Esophagus squamous epithelium (tissue), 5 donors: ENCODE data around the gene ADGRF3. TPM values are rescaled to one million over a fixed set of nuclear protein-coding genes. Genes with fewer than 3 reads are reported as not detected.
"Not testable (repeated sequence)": the region's sequence is repeated elsewhere in the genome, so short reads cannot be mapped to it uniquely, and the experiment has no call there.

ENCODE experiments used
- DNase-seq: peaks from one replicate; lab custom pipeline; 2025; lab: John Stamatoyannopoulos, UW
- H3K27ac ChIP-seq, 4 donors: fragments of 200-600 bp; sonication (generic); one replicate each; pipeline ENCODE4 v1.5.1; 2016 to 2019; ENCODE audit warnings: mild to moderate bottlenecking in 1 of 4
- H3K27me3 ChIP-seq, 4 donors: fragments of 200-600 bp; sonication (generic); 1 replicate in 3 of 4; 2 replicates in 1 of 4; pipeline versions ENCODE4 v1.5.1 to v1.6.0; 2017 to 2021; ENCODE audit warnings: antibody characterized with exemption in 1 of 4
- H3K36me3 ChIP-seq, 3 donors: fragments of 200-600 bp; sonication (generic); one replicate each; pipeline ENCODE4 v1.5.1; 2016 to 2019
- H3K4me1 ChIP-seq, 3 donors: fragments of 200-600 bp; sonication (generic); one replicate each; pipeline ENCODE4 v1.5.1; 2017 to 2019
- H3K4me3 ChIP-seq, 4 donors: fragments of 200-600 bp; sonication (generic); 1 replicate in 3 of 4; 2 replicates in 1 of 4; pipeline ENCODE4 v1.5.1; 2016 to 2019; ENCODE audit warnings: mild to moderate bottlenecking in 2 of 4, moderate library complexity in 1 of 4
- H3K9me3 ChIP-seq, 3 donors: fragments of 200-600 bp; sonication (generic); one replicate each; pipeline ENCODE4 v1.5.1; 2016 to 2019
- POLR2A ChIP-seq, 4 donors: fragments of 450-650 bp; IDR thresholded peaks; one replicate each; pipeline ENCODE4 v1.6.1; 2017; ENCODE audit warnings: antibody characterized with exemption in 4 of 4, mild to moderate bottlenecking in 4 of 4, moderate library complexity in 3 of 4
- WGBS, 2 donors: methylation state at CpG; one replicate each; pipeline ENCODE4 v1.1.5; 2018; 5-methylcytosine and 5-hydroxymethylcytosine counted together
- intact Hi-C: fragments of 100-400 bp; cut with DNase I; formaldehyde crosslinking; loops from one replicate; pipeline ENCODE4 v1.15.0; 2022
- total RNA-seq, 4 donors: library from RNA; depleted of rRNA; stranded (reverse); fragments of >200 nt; gene quantifications; one replicate each; pipeline ENCODE4 v1.1.0, GENCODE V29; 2016
- TF ChIP-seq, protein P1 (sequence below), 6 experiments: fragments of 450-650 bp in 4 of 6; fragments of 200-600 bp in 2 of 6; sonication (generic) in 2 of 6; IDR thresholded peaks; one replicate each; pipeline ENCODE4 v1.5.1; 2016 to 2019; ENCODE audit warnings: antibody characterized with exemption in 6 of 6, mild to moderate bottlenecking in 4 of 6, moderate library complexity in 4 of 6
- donor health status: DM: yes; HTN: yes; CAD: no.

ADGRF3 gene
- total RNA-seq, 4 donors from 2014 or later, result 0.41 TPM; not detected in 3

- no peak overlapping the region for H3K4me3 ChIP-seq
- no peak for TF ChIP-seq POLR2A (IDR thresholded peaks at IDR 0.05)
- TF ChIP-seq, protein P1, sequence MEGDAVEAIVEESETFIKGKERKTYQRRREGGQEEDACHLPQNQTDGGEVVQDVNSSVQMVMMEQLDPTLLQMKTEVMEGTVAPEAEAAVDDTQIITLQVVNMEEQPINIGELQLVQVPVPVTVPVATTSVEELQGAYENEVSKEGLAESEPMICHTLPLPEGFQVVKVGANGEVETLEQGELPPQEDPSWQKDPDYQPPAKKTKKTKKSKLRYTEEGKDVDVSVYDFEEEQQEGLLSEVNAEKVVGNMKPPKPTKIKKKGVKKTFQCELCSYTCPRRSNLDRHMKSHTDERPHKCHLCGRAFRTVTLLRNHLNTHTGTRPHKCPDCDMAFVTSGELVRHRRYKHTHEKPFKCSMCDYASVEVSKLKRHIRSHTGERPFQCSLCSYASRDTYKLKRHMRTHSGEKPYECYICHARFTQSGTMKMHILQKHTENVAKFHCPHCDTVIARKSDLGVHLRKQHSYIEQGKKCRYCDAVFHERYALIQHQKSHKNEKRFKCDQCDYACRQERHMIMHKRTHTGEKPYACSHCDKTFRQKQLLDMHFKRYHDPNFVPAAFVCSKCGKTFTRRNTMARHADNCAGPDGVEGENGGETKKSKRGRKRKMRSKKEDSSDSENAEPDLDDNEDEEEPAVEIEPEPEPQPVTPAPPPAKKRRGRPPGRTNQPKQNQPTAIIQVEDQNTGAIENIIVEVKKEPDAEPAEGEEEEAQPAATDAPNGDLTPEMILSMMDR (IDR thresholded peaks at IDR 0.05), result no peak
- intact Hi-C loops, result no loop called here
- no peak for DNase-seq
- peaks cover 0 to 81% (median 0%) of the 10 kb centered on the region in 3 donors for H3K36me3 ChIP-seq
- no peaks in the 10 kb centered on the region for H3K9me3 ChIP-seq
- no peak overlapping the region for H3K27ac ChIP-seq
- H3K4me1 ChIP-seq, result no peaks in the 10 kb centered on the region
- H3K27me3 ChIP-seq, result no peaks in the 10 kb centered on the region
These were observed 38.0 kb upstream of the ADGRF3 start for GRCh38 chr2:26384597-26384996.

DNA sequence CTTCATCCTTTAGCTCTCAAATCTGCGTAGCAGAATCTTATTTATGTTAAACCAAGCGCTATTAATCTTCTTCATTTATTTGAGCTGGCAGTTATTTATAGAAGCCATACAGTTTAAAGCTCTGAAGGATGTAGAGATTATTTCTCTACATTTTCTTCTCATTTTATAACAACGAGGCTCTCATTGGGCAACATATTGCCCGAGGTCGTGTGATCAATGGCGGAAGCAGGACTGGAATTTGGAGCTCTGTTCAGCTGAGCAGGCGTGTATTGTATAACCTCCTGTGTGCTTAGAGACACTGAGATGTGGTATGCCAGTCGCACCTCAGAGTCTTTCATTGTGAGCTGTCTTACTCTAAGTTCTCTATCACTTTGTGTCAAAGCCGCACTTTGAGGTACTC is 37.6 kb upstream of the ADGRF3 start:
- Histone ChIP-seq H3K4me3 (no peak overlapping the region), H3K9me3 (no peaks in the 10 kb centered on the region), H3K27me3 (no peaks in the 10 kb centered on the region), H3K36me3 (peaks cover 0 to 79% (median 0%) of the 10 kb centered on the region in 3 donors), H3K4me1 (no peaks in the 10 kb centered on the region), H3K27ac (no peak overlapping the region)
- intact Hi-C loops, result no loop called here
- WGBS, 2 donors, result 65 to 74% methylated on average over 9 of the region's 9 CpGs
- no peak for TF ChIP-seq POLR2A (IDR thresholded peaks at IDR 0.05)
- TF ChIP-seq, protein P1 (IDR thresholded peaks at IDR 0.05), result no peak
- DNase-seq, result no peak

GRCh38 chr2:26382564-26382963 is 36.0 kb upstream of the ADGRF3 start:
- Histone ChIP-seq H3K4me3 (no peak overlapping the region), H3K27me3 (no peaks in the 10 kb centered on the region), H3K9me3 (no peaks in the 10 kb centered on the region), H3K27ac (no peak overlapping the region), H3K36me3 (peaks cover 0 to 79% (median 0%) of the 10 kb centered on the region in 3 donors), H3K4me1 (no peaks in the 10 kb centered on the region)
- no peak for DNase-seq
- TF ChIP-seq, protein P1 (IDR thresholded peaks at IDR 0.05), result no peak
- no peak for TF ChIP-seq POLR2A (IDR thresholded peaks at IDR 0.05)
- intact Hi-C loops, result no loop called here
- 94 to 95% methylated on average over 3 of the region's 3 CpGs for WGBS, 2 donors

DNA sequence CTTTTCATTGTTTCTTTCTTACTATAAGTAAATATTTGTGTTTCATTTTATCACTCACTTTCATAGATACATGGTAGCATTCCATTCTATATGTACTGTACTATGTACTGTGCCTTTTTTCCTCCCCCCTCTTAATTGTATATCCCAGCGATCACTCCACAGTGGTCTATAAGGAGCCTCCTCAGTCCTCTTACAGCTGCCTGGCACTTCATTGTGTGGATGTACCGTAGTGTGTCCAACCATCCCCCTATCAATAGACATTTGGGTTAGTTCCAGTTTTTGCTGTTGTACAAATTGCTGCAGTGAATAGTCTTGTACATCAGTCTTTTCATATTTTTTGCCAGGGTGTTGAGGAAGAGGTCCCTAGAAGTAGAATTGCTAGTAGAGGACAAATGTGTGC is 33.7 kb upstream of the ADGRF3 start:
- H3K4me1 ChIP-seq, result no peaks in the 10 kb centered on the region
- DNase-seq, result no peak
- intact Hi-C loops, result no loop called here
- H3K27me3 ChIP-seq, result no peaks in the 10 kb centered on the region
- TF ChIP-seq, protein P1 (IDR thresholded peaks at IDR 0.05), result no peak
- TF ChIP-seq POLR2A (IDR thresholded peaks at IDR 0.05), result no peak
- peaks cover 0 to 79% (median 0%) of the 10 kb centered on the region in 3 donors for H3K36me3 ChIP-seq
- no peak overlapping the region for H3K27ac ChIP-seq
- no peaks in the 10 kb centered on the region for H3K9me3 ChIP-seq
- H3K4me3 ChIP-seq, result no peak overlapping the region
- 88 to 94% methylated on average over 2 of the region's 2 CpGs for WGBS, 2 donors

DNA sequence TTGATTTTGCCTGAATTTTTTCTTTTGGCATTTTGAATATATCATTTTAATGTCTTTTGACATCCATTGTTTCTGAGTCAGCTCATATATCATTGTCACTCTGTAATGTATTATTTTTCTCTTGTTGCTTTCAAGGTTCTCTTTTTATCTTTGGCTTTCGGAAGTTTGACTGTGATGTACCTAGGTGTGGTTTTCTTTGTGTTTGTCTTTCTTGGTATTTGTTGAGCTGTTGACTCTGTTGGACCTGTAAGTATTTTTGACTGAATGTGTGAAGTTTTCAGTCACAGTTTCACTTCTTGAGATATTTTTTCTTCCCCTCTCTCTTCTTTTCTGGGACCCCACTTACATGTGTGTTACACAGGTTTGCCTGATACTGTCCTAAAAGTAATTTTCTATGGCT is 30.2 kb upstream of the ADGRF3 start:
- no peak for TF ChIP-seq POLR2A (IDR thresholded peaks at IDR 0.05)
- TF ChIP-seq, protein P1 (IDR thresholded peaks at IDR 0.05), result no peak
- H3K27me3 ChIP-seq, result no peaks in the 10 kb centered on the region
- H3K36me3 ChIP-seq, result peaks cover 5 to 93% (median 11%) of the 10 kb centered on the region in 3 donors
- no peaks in the 10 kb centered on the region for H3K9me3 ChIP-seq
- H3K27ac ChIP-seq, result no peak overlapping the region
- DNase-seq, result no peak
- no peaks in the 10 kb centered on the region for H3K4me1 ChIP-seq
- H3K4me3 ChIP-seq, result no peak overlapping the region
- intact Hi-C loops, result no loop called here
- 77 to 94% methylated on average over 1 of the region's 1 CpG for WGBS, 2 donors

DNA sequence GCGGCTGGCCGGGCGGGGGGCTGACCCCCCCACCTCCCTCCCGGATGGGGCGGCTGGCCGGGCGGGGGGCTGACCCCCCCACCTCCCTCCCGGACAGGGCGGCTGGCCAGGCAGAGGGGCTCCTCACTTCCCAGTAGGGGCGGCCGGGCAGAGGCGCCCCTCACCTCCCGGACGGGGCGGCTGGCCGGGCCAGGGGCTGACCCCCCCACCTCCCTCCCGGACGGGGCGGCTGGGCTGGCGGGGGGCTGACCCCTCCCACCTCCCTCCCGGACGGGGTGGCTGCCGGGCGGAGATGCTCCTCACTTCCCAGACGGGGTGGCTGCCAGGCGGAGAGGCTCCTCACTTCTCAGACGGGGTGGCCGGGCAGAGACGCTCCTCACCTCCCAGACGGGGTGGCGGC is 24.3 kb upstream of the ADGRF3 start:
- DNase-seq, H3K9me3 ChIP-seq, H3K4me3 ChIP-seq, H3K27ac ChIP-seq, H3K4me1 ChIP-seq, H3K27me3 ChIP-seq, intact Hi-C loops: not testable (repeated sequence)
- WGBS, 2 donors, result no CpG with 5 or more reads among the region's 31 CpGs
- H3K36me3 ChIP-seq, result peaks cover 5 to 76% (median 11%) of the 10 kb centered on the region in 3 donors

DNA sequence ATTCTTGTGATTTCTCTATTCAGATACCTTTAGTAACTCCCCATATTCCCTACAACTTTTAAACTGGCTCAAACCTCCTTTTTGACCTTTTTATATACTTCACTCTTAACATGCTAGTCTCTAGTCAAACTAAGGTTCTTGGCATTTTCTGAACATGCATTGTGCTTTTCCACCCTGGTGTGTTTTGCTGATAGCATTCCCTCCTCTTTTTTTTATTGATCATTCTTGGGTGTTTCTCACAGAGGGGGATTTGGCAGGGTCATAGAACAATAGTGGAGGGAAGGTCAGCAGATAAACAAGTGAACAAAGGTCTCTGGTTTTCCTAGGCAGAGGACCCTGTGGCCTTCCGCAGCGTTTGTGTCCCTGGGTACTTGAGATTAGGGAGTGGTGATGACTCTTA is 23.1 kb upstream of the ADGRF3 start:
- H3K27ac ChIP-seq, H3K27me3 ChIP-seq, DNase-seq, intact Hi-C loops, H3K4me3 ChIP-seq, H3K9me3 ChIP-seq, H3K4me1 ChIP-seq: not testable (repeated sequence)
- H3K36me3 ChIP-seq, result peaks cover 1 to 74% (median 6%) of the 10 kb centered on the region in 3 donors
- 80% methylated on average over 1 of the region's 2 CpGs; no CpG with 5 or more reads in 1 of the 2 donors for WGBS, 2 donors
